Forelimb muscle (tissue), 1 donor: ENCODE results near the gene LAMA5. TPM values are rescaled to one million over a fixed set of nuclear protein-coding genes. Genes with fewer than 3 reads are reported as not detected.

Source experiments
- DNase-seq: peaks from one replicate; pipeline ENCODE4 v3.0.0-alpha.2; 2013; ENCODE audit warnings: low read depth
- polyA plus RNA-seq: library from polyadenylated mRNA; unstranded; fragments of 120-200 nt; gene quantifications from one replicate; pipeline ENCODE4 v1.2.1, GENCODE V29; 2013; ENCODE audit not compliant: insufficient read length

Gene LAMA5
- polyA plus RNA-seq, 1 donor, result 58.4 TPM

- no peak for DNase-seq
These were observed 5.2 kb upstream of the LAMA5 start for GRCh38 chr20:62372042-62372993.

GRCh38 chr20:62371588-62372041, 4.5 kb upstream of the LAMA5 start:
- DNase-seq, result no peak

DNA sequence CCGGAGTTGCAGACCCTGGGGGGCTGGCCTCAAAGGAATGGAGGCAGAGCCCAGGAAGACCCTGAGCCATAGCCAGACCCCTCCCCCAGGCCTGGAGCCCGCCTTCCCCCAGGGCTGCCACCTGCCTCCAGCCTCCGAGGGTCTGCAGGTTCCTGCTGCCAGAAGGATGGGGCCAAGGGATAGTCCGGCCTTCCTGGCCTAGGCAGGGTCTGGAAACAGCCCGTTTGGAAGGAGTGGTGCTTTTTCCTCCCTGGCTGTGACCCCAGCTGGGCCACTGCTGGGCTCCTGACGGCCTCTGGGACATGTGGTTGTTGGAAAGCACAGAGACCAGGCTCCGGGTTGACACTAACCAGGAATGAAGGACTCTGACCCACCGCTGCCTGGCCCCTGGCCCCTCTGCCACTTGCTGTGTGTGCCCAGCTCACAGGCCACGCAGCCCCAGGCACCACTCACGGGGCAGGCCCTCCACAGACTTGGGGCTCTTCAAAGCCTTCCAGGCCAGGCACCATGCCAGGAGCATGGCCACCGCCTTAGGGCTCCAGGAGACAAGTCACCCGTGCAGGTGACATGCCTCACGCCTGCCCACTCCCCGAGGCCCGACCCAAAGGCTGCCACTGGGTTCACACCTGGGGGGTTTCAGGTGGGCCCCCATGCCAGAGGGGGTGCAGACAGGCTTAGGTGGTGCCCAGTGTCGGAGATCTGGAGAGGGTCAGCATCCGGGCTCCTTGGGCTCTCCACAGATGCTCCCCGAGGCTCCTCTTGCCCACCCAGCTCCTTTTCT, 3.9 kb upstream of the LAMA5 start:
- no peak for DNase-seq

- DNase-seq, result no peak
These were observed 3.1 kb upstream of the LAMA5 start for GRCh38 chr20:62370115-62370806.

GRCh38 chr20:62369815-62370114, 2.7 kb upstream of the LAMA5 start:
- DNase-seq, result no peak

DNA sequence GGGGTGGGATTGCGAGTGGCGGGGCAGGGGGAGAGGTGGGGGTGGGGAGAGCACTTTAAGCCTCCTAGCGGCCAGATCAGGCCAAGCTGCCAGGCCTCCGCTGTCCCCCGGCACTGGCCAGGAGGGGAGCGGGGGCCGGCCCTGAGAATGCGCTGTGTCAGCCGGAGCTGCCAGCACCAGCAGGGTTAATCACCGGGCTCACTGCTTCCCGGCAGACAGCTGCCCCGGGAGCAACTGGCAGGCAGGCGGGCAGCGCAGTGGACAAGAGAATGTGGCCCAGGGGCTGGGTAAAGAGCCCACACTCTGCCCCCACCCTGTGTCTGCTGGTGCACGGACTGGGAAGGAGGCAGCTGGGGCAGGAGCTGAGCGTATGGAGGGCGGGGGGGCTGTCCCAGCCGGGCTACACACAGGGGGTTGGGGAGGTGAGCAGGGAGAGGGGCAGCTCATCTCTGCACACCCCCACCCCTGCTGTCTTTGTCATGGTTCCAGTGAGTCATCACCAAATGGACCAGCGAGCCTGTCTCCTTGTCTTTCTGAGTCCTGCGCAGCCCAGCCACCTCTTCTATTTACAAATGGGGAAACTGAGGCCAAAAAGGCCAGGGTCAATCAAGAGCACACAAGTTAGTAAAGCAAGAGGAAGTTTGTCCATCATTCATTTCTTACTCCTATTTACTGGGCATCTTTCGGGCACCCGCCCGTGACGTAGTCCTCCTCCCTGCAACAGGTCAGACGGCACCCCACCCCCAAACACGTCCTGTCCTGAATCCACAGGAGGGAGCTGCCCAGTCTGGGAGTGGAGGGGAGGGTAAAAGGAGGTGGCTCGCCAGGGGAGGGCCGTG, 2.1 kb upstream of the LAMA5 start:
- DNase-seq, result no peak

DNA sequence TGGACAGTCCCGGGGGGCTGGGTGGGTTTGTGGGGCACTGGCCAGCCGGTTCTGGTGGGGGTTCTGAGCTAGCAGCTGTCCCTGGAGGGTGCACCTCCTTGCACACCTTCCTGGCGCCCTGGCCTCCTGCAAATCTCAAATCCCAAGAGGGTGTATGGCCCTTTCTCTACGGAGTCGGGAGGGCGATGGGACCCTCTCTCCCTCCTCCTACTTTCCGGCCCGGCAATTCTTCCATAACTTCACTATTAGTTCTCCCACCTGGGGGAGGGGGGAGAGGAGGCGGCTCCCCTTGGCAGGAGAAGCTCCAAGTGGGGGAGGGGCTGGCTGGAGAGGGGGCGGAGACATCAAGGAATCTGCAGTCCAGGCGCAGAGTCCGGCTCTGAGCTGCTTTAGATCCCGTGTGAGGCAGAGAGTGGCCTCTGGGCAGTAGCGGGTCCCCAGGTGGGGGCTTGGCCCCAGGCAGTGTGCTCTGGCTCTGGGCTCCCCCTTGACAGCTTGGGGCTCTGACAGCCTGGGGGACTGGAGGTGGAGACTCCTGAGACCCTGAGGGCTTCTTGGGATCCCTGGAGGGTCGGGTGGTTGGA, 1.4 kb upstream of the LAMA5 start:
- no peak for DNase-seq

- no peak for DNase-seq
These were observed 700 bp upstream of the LAMA5 start for GRCh38 chr20:62367633-62368391.

DNA sequence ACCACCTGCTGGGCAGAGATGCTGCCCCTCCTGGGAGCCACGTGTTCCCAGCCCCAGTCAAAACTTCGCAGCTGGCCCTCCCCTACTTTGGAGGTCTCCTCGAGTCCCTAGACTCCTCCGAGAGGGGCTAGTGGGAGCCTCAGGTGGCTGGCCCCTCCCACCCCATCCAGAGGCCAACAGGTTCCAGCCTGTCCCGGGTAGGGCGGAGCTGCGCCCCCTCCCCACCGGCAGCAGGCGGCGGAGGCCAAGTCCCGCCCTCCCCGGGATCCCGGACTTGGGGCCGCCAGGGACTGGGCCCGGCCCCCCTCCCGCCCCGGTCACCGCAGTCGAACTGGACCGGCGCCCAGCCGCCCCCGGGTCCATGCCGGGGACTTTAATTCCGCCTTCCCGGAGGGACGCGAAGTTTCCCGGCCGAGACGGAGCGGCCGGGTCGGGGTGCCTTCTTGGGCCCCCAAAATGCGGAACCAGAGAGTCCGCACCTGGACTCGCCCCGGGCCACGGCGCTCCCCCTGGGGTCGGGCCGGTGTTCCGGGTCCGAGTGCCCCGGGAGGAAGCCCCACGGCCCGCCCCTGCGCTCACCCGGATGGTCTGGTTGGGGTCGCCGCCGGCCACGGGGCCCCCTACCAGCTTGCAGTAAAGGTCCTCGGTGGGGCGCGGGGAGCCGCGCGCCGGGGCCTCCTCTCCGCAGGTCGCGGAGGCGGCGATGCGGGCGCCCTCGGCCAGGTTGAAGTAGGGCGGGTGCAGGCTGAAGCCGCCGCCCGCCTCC, 559 bp downstream of the LAMA5 start:
- no peak for DNase-seq

GRCh38 chr20:62365814-62366369, 1.2 kb downstream of the LAMA5 start:
- no peak for DNase-seq

DNA sequence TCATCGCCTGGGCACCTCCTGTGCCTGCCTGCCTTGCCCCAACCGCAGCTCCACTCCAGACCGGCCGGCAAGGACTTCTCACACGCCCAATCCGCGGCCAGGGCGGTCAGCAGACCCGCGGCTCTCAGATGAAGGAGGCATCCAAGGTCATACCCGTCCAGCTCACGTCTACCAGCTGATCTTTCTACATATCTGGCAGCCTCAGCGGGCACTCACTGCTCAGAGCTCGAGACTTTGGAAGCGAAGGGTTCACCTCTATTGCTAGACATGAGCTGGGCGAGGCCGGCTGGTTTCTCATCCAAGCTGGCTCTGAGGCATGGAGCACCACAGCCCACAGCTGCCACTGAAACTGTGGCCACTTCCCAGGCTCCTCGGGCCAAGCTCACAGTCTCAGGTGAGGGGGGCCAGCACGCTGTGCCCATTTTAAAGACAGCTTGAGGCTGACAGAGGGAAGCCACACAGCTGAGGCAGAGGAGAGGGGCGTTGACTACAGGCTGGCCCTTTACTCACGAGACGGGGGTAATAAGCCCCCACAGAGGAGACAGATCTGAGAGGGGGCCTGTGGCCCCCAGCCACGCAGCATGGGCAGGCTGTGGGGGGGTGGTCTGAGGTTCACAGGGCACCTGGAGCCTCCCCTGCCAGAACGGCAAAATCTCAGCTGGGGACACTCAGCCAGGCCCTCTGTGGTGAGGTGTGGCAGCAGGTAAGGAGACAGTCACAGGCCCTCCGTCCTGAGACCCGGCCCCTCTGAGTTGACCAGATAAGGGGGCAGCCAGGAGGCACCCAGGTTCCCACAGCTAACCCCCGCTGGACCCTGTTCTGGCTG, 2.0 kb downstream of the LAMA5 start:
- no peak for DNase-seq

GRCh38 chr20:62363920-62364851, 2.9 kb downstream of the LAMA5 start:
- DNase-seq, result no peak

DNA sequence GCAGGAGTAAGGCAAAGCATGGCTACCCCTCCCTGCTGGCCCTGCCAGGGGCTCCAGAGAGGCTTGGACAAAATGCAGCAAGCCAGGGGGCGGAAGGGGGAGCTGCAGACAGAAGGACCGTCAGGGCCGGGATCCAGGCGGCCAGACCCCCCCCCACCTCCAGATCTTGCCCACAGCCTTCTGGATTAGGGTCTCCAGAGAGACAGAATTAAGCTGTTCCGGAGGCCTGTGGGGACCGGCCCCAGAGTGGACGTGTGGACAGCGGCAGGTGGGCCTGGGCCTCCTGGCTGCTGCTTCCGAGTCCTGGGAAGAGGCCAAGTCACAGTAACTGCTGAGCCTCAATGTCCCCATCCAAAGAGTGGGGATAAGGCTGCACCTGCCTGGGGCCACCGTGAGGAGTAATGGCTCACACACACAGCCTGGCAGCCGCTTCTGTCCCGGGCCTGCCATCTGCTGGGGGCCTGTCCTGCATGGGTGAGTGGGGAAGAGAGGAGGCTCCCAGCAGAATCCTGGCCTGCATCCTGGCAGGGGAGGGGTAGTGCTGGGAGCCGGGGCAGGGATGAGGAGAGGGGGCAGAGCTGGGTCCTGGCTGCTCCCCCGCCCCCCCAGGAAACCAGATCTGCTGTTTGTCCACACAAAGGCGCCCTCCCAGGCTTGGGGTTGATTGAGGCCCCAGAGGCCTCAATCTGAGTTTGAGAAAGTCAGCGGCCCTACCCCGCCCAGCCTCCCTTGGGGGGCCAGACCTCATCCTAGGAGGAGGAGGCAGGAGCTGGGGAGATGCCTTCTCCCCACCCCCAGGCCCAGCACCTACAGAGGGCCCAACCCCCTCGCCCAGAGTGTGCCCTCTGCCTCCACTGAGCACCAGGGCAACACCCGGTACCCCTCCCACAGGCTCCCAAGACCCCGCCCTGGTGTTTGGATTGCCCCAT, 3.9 kb downstream of the LAMA5 start:
- no peak for DNase-seq

DNA sequence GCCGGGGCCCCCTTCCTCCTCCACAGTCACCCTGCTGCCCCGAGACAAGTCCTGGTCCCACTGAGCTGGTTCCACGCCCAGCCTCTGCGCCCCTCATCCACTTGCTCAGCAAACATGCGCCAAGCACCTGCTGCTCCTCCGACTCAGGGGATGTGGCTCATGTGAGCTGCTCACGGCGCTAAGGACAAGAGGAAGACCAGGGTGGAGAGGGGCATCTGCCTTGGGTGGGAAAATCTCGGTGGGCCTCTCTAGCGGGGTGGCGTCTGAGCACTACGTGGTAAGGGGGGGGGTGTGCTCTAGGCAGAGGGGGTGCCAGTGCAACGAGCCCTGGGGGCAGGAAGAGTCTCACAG, 4.5 kb downstream of the LAMA5 start:
- no peak for DNase-seq

- DNase-seq, result no peak
These were observed 5.1 kb downstream of the LAMA5 start for GRCh38 chr20:62361799-62362589.
